Type B pancreatic cell (in vitro differentiated cells): ENCODE results near the gene CEBPE. TPM values are rescaled to one million over a fixed set of nuclear protein-coding genes. Genes with fewer than 3 reads are reported as not detected.

Experiments used
- DNase-seq: peaks from one replicate; pipeline ENCODE4 v3.0.0; 2021; ENCODE audit warnings: mixed read lengths; ENCODE audit not compliant: unreplicated experiment; ENCODE audit errors: extremely low spot score
- H3K27ac Mint-ChIP-seq: 2 replicates; pipeline ENCODE4 v1.8.0; 2021; ENCODE audit warnings: mild to moderate bottlenecking, mixed read lengths
- H3K27me3 Mint-ChIP-seq: 2 replicates; pipeline ENCODE4 v1.8.0; 2021; ENCODE audit warnings: mixed read lengths
- H3K36me3 Mint-ChIP-seq: 2 replicates; pipeline ENCODE4 v1.8.0; 2021; ENCODE audit warnings: mixed read lengths
- H3K4me1 Mint-ChIP-seq: one replicate; pipeline ENCODE4 v1.8.0; 2021; ENCODE audit warnings: mixed read lengths; ENCODE audit not compliant: unreplicated experiment
- H3K4me3 Mint-ChIP-seq: 2 replicates; pipeline ENCODE4 v1.8.0; 2021; ENCODE audit warnings: mild to moderate bottlenecking, mixed read lengths
- H3K9me3 Mint-ChIP-seq: 2 replicates; pipeline ENCODE4 v1.8.0; 2021; ENCODE audit warnings: mixed read lengths
- CTCF ChIP-seq: fragments of 200-600 bp; sonication (generic); conservative IDR thresholded peaks from 2 replicates; pipeline ENCODE4 v1.5.0; 2021; ENCODE audit warnings: antibody characterized with exemption, mild to moderate bottlenecking
- total RNA-seq: library from RNA; stranded (reverse); gene quantifications from 2 replicates; pipeline ENCODE4 v1.2.1, GENCODE V29; 2021; ENCODE audit warnings: low replicate concordance

Gene CEBPE
- total RNA-seq, 1 donor from 2014 or later: not detected

DNA sequence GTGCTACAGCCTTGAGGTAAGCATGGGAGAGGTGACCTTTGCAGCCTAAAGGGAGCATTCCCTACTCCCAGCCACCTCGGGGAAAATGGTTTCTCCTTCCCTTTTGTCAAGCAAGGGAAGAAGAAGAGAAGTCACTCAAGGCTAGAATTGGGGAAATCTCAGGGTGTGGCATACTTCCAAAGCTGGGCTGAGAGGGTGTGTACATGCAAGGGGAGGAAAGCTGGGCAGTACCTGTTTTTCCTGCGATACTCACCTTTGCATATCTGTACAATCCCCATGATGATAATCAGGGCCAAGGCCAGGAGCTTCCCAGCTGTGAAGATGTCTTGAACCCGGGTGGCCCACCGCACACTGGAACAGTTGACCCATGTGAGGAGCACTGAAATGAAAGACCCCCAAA is 23.8 kb upstream of the CEBPE start:
- H3K4me3 Mint-ChIP-seq: no peak overlapping the region
- no peak for TF ChIP-seq CTCF
- H3K27me3 Mint-ChIP-seq: no peaks in the 10 kb centered on the region
- no peak for DNase-seq
- H3K4me1 Mint-ChIP-seq: peaks cover 12% of the 10 kb centered on the region
- no peaks in the 10 kb centered on the region for H3K9me3 Mint-ChIP-seq
- H3K36me3 Mint-ChIP-seq: peaks cover 16% of the 10 kb centered on the region
- H3K27ac Mint-ChIP-seq: no peak overlapping the region

DNA sequence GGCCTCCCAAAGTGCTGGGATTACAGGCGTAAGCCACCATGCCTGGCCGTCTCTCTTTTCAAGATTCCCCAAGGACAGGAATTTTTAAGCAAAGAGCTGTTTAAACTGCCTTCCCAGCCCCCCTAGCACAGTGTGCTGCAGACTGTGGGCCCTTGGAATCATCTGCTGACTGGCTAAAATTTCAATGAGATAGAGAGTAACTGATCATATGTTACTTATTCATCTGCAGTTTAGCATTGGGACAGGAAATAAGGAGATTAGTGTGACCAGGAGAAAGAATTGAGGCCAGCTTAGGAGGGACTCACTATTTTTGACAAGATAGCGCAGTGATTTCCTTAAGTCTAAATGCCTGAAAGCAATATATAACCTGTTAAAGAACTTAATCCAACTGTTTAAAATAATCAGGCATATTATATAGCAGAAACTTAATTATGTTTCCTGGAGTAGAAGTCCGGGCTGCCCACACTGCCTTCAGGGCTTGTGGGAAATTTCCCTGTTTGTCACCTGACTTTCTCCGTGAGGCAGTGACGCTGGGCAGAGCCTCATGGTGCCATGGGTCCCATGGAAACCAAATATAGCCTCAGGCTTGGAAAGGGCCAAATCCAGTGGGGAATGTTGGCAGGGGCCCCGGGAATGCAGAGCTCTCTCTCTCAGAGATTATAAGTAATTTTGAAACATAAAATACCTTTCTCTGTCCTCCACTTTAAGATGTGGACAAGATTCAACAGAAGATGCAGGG is 22.8 kb upstream of the CEBPE start:
- no peaks in the 10 kb centered on the region for H3K9me3 Mint-ChIP-seq
- no peaks in the 10 kb centered on the region for H3K27me3 Mint-ChIP-seq
- DNase-seq: no peak
- H3K4me1 Mint-ChIP-seq: peaks cover 12% of the 10 kb centered on the region
- peaks cover 7% of the 10 kb centered on the region for H3K36me3 Mint-ChIP-seq
- H3K27ac Mint-ChIP-seq: no peak overlapping the region
- H3K4me3 Mint-ChIP-seq: no peak overlapping the region
- no peak for TF ChIP-seq CTCF

GRCh38 chr14:23140371-23140770 is 21.3 kb upstream of the CEBPE start:
- Mint-ChIP-seq H3K27ac (no peak overlapping the region), H3K9me3 (no peaks in the 10 kb centered on the region), H3K4me3 (no peak overlapping the region), H3K4me1 (peaks cover 6% of the 10 kb centered on the region), H3K36me3 (peaks cover 7% of the 10 kb centered on the region), H3K27me3 (no peaks in the 10 kb centered on the region)
- no peak for TF ChIP-seq CTCF
- no peak for DNase-seq

GRCh38 chr14:23139874-23140273 is 20.8 kb upstream of the CEBPE start:
- DNase-seq: no peak
- no peaks in the 10 kb centered on the region for H3K27me3 Mint-ChIP-seq
- H3K9me3 Mint-ChIP-seq: no peaks in the 10 kb centered on the region
- peaks cover 7% of the 10 kb centered on the region for H3K36me3 Mint-ChIP-seq
- no peak overlapping the region for H3K27ac Mint-ChIP-seq
- no peak overlapping the region for H3K4me3 Mint-ChIP-seq
- TF ChIP-seq CTCF: no peak
- H3K4me1 Mint-ChIP-seq: peaks cover 6% of the 10 kb centered on the region

DNA sequence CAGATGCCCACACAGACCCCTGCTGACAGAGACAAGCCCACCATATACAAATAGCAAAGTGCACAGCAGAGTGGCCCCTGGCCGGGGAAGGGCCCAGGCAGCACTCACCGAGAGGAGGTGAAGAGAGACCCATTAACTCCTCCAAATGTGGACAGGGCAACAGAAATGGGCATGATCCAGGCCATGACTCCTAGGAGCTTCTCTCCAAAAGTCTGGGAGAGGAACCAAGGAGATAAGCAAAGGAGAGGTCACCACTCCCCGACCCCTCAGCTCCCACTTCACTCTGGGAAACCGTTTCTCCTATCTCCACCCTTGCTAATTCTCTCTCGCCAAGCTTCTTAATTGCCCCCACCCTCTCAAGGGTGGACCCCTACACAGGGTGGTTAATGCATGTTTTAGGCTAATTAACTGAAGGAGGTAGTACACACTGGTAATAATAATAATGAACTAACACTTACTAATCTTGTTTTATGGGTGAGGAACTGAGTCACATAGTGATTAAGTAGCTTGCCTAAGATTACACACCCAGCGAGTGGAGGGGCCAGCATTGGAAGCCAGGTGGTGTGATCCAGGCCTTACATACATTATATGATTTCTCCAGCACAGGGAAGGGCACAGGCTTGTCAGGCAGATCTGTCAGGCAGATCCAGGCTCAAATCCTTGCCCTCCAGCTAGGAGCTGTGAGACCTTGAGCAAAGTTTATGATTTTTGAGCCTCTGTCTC is 18.9 kb upstream of the CEBPE start:
- H3K4me1 Mint-ChIP-seq: peaks cover 6% of the 10 kb centered on the region
- peaks cover 3% of the 10 kb centered on the region for H3K36me3 Mint-ChIP-seq
- no peak for DNase-seq
- H3K4me3 Mint-ChIP-seq: no peak overlapping the region
- H3K27ac Mint-ChIP-seq: no peak overlapping the region
- TF ChIP-seq CTCF: no peak
- H3K9me3 Mint-ChIP-seq: no peaks in the 10 kb centered on the region
- H3K27me3 Mint-ChIP-seq: no peaks in the 10 kb centered on the region
